ENCODE data around the gene ZC3H18.
"Not testable (repeated sequence)": the region's sequence is repeated elsewhere in the genome, so short reads cannot be mapped to it uniquely, and the experiment has no call there.

ZC3H18 gene

GRCh38 chr16:88609426-88609825 lies 39.2 kb downstream of the ZC3H18 start:
- DNase-seq, result not testable (repeated sequence)

- no peak for DNase-seq
Measured at GRCh38 chr16:88610080-88610479, 39.9 kb downstream of the ZC3H18 start.

GRCh38 chr16:88610909-88611812 lies 41.0 kb downstream of the ZC3H18 start:
- DNase-seq, result no peak

- no peak for DNase-seq
Measured at GRCh38 chr16:88613293-88613692, 43.1 kb downstream of the ZC3H18 start.

- DNase-seq, result no peak
Measured at GRCh38 chr16:88613911-88614817, 44.0 kb downstream of the ZC3H18 start.

- DNase-seq, result no peak
Measured at GRCh38 chr16:88614818-88615580, 44.8 kb downstream of the ZC3H18 start.

- DNase-seq, result no peak
Measured at GRCh38 chr16:88616320-88616719, 46.1 kb downstream of the ZC3H18 start.

- DNase-seq, result no peak
Measured at GRCh38 chr16:88616736-88617135, 46.5 kb downstream of the ZC3H18 start.

GRCh38 chr16:88617268-88618031 lies 47.2 kb downstream of the ZC3H18 start:
- peak; percentile 10 to 35 for DNase-seq

- DNase-seq, result no peak
Measured at GRCh38 chr16:88618182-88618955, 48.2 kb downstream of the ZC3H18 start.

- no peak for DNase-seq
Measured at GRCh38 chr16:88618956-88619667, 48.9 kb downstream of the ZC3H18 start.

GRCh38 chr16:88619859-88620815 lies 49.9 kb downstream of the ZC3H18 start:
- DNase-seq, result no peak

- DNase-seq, result no peak
Measured at GRCh38 chr16:88622125-88622524, 51.9 kb downstream of the ZC3H18 start.

- no peak for DNase-seq
Measured at GRCh38 chr16:88622866-88623265, 52.7 kb downstream of the ZC3H18 start.

GRCh38 chr16:88623858-88624257 lies 53.7 kb downstream of the ZC3H18 start:
- no peak for DNase-seq

- no peak for DNase-seq
Measured at GRCh38 chr16:88624481-88624880, 54.3 kb downstream of the ZC3H18 start.

- no peak for DNase-seq
Measured at GRCh38 chr16:88624977-88625576, 54.9 kb downstream of the ZC3H18 start.

- DNase-seq, result no peak
Measured at GRCh38 chr16:88626646-88627045, 56.4 kb downstream of the ZC3H18 start.
